GM18873 (cell line): ENCODE measurements around the gene ATF4.
"Not testable (repeated sequence)": the region's sequence is repeated elsewhere in the genome, so short reads cannot be mapped to it uniquely, and the experiment has no call there.

Experiments
- ATAC-seq: cut with Tn5 transposase; IDR thresholded peaks from one replicate; pipeline ENCODE4 v1.9.1; 2021; ENCODE audit warnings: mild to moderate bottlenecking, moderate library complexity, moderate number of reproducible peaks; ENCODE audit not compliant: unreplicated experiment, low FRiP score

Gene ATF4

GRCh38 chr22:39489094-39490068 lies 31.0 kb upstream of the ATF4 start:
- no peak for ATAC-seq

GRCh38 chr22:39490135-39490798 lies 30.1 kb upstream of the ATF4 start:
- ATAC-seq: no peak

DNA sequence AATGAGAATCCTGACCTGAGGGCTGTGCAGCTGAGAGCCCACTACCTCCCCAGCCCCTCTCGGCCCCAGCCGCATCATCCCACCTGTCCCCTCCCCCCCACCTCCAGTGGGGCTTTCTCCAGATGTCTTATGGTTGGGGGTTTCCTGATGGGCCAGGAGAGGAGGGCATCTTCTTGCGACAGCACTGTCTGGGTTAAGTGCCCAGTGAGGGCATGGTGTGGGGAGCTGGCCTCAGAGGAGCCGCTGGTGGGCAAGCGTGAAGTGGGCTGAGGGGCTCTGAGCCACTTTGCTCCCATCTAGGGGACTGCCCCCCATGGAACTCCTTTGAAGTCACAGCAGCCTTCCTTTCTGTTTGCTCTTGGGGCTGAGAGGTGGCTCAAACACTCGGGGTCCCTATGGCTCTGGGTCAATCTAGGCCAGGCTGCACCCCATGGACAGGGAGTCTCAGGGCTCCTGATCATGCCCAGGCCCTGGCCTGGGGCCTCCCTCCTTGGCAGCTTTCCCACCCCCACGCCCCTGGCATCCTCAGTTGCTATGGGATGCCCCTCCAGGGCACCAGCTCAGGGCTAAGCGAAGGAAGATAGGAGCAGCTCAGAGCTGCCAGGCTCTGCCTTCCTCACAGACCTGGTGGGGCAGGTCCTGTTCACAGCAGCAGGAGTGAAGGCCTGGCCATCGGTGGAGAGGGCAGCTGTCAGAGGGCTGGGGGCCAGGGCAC lies 29.2 kb upstream of the ATF4 start:
- ATAC-seq: no peak

GRCh38 chr22:39491696-39492095 lies 28.7 kb upstream of the ATF4 start:
- ATAC-seq: no peak

GRCh38 chr22:39492186-39492585 lies 28.2 kb upstream of the ATF4 start:
- no peak for ATAC-seq

GRCh38 chr22:39493759-39494158 lies 26.6 kb upstream of the ATF4 start:
- ATAC-seq: no peak

GRCh38 chr22:39494471-39495120 lies 25.8 kb upstream of the ATF4 start:
- ATAC-seq: no peak

- no peak for ATAC-seq
These were observed 24.1 kb upstream of the ATF4 start for GRCh38 chr22:39496131-39496838.

- no peak for ATAC-seq
These were observed 22.9 kb upstream of the ATF4 start for GRCh38 chr22:39497429-39497828.

DNA sequence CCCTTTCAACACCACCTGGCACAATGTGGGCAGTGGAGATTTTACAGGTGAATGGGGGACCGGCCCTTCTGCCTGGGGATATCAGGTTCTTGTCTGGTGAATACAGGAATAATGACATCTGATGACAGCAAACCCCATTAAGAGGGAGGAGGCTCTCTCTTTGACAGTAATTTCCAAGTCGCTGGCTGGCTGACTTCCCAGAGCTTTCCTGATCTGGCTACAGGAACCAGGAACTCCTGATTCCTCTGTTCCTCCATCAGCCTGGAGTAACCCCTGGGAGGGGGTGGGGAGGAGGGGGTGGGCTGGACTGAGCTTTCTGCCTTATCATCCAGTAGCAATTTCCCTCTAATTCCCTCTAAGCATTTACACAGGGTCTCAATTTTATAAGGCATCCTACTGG lies 22.0 kb upstream of the ATF4 start:
- no peak for ATAC-seq

DNA sequence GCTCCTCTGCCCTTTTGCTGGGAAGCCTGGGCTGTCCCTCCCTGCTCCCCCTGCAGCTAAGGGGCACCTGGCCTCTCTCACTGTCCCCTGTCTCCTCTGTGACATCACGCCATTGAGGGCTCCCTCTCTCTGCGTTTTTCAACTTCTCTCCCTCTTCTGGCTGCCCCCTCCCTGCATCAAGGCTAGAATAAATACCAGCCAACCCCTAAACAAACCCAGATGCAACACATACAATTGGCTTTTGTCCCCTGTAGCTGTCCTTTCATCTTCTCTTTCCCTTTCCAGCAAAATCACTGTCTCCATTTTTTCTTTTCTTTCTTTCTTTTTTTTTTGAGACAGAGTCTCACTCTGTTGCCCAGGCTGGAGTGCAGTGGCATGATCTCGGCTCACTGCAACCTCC lies 21.6 kb upstream of the ATF4 start:
- ATAC-seq: no peak

GRCh38 chr22:39500101-39500500 lies 20.3 kb upstream of the ATF4 start:
- ATAC-seq: no peak

- peak; percentile 35 for ATAC-seq
These were observed 18.7 kb upstream of the ATF4 start for GRCh38 chr22:39501644-39502108.

DNA sequence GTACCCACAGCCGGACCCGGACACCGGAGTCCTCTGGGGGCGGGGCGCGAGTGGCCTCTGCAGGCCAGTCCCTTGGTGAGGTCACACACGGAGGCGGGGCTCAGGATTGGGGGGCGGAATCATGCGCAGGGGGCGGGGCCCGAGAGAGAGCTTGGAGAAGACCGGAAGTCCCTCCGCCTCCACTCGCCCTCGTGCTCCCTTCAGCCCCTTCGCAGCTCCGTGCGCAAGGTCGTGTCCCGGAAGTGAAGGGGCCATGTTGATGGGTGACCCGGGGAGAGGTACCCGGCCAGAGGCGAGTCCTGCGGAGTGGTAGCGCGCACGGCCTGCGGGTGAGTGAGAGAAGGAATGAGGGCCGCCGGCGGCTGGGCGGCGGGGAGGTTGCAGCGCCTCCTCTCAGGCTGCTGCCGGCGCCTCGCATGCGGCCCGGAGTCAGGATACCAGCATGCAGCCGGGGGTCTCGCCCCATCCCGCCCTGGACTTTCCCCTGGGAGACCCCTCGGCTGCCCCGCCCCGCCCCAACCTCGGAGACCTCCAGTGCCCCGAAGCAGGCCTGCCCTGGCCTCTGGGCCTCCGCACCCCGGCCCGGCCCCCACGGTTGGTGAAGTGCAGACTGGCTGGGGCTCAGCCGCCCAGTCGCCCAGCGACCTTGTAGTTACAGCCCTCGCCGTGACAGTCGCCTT lies 18.1 kb upstream of the ATF4 start, which contains the start of gene MIEF1:
MIEF1 (plus strand) TSS at position 182 of the 680 bp plus-strand sequence. CDS start 9,005 bp downstream, outside the sequence.
- ATAC-seq: peak; percentile 58

- no peak for ATAC-seq
These were observed 17.5 kb upstream of the ATF4 start for GRCh38 chr22:39502789-39503409.

- no peak for ATAC-seq
These were observed 16.7 kb upstream of the ATF4 start for GRCh38 chr22:39503630-39504029.

- ATAC-seq: no peak
These were observed 16.3 kb upstream of the ATF4 start for GRCh38 chr22:39504071-39504470.

DNA sequence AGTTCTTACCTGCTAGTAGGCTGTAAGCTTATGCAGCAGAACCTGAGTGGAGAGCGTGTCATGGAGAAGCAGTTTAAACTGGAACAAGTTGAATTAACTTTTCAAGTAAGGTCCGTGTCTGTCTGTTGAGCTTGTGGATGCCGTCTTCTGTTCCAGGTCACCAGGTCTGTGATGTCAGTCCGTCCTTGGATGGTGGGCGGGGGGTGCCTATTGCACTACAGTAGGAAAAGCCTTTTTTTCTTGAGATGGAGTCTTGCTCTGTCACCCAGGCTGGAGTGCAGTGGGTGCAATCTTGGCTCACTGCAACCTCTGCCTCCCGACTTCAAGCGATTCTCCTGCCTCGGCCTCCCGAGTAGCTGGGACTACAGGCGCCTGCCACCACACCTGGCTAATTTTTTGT lies 13.3 kb upstream of the ATF4 start:
- not testable (repeated sequence) for ATAC-seq

DNA sequence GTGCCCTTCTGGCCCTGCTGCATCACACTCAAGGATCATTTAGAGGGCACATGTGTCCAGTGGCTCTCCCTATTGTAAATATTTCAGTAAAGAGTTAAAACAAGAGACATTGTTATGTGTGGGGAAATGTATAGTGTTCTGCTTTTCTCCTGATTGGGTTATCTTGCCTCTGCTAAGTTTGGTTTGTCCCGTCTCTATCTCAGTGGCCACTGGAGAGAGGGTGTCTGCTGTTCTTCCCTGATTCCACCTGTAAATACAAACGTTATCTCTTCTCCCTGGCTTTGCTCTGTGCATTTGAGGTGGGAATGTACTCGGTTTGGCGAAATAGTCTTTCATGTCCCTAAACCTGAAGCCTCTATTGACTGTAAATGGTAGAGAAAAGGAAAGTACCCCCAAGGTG lies 12.0 kb upstream of the ATF4 start:
- ATAC-seq: no peak
